ENCODE results near the gene HSH2D. TPM values are rescaled to one million over a fixed set of nuclear protein-coding genes. Genes with fewer than 3 reads are reported as not detected.
"Not testable (repeated sequence)": the region's sequence is repeated elsewhere in the genome, so short reads cannot be mapped to it uniquely, and the experiment has no call there.

The HSH2D gene
- total RNA-seq, 1 donor from 2014 or later = not detected

GRCh38 chr19:16119075-16119857 is 24.2 kb upstream of the HSH2D start:
- not testable (repeated sequence) for DNase-seq (ENCODE audit: low read depth)

GRCh38 chr19:16121141-16121540 is 22.3 kb upstream of the HSH2D start:
- no peak for DNase-seq (ENCODE audit: low read depth)

GRCh38 chr19:16121967-16122366 is 21.5 kb upstream of the HSH2D start:
- DNase-seq (ENCODE audit: low read depth) = no peak

DNA sequence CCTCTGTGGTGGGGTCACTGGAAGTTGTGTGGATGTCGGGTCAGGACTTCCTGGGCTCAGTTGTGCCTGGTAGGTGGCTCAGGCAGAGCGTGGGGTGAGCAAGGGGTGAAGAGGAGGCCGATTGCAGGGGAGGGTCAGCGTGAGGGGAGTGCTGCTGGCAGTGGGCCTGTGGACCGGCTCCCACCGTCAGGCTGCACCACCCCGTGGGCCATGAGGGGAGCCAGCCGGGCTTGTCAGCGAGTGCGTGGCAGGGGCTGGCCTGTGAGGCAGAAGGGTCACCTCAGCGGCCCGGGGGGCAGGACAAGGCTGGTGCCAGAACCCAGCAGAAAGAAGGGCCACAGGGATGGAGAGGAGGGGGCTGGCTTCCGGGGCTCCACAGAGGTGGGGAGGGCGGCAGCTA is 18.5 kb upstream of the HSH2D start:
- no peak for DNase-seq (ENCODE audit: low read depth)

DNA sequence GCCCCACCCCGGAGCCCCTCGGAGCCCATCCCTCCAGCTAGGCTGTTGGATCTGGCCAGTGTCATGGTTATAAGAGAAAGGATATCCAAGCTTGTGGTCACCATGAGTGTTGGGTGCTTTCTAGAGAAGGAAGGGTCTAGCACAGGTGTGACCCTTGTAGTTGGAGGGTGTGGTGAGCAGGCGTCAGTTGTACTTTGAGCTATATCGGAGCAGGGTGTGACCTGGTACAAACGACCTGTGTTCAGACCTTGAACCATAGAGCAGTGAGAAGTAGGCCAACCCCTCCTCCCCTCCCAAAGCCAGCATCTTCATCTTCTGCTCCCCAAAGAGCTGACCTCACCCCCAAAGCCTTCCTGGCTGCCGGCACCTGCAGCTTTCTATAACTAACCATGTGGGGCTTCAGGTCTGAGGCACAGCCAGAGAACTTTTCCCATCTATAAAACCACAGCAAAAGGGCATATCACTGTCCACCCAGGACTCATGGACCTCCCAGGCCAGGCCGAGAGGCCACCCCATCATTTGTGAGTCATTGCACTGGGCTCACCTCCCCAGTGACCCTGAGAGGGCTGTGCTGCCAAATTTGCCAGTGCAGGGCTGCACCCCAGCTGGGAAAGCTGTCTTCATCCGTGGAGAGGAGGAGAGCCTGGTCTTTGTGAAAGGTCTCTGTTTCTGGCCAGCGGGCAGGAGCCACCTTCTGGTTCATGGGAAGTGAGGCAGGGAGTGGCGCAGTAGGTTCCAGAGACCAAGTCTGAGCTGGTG is 17.6 kb upstream of the HSH2D start:
- no peak for DNase-seq (ENCODE audit: low read depth)

- no peak for DNase-seq (ENCODE audit: low read depth)
Observed at GRCh38 chr19:16127080-16127479, 16.4 kb upstream of the HSH2D start.

DNA sequence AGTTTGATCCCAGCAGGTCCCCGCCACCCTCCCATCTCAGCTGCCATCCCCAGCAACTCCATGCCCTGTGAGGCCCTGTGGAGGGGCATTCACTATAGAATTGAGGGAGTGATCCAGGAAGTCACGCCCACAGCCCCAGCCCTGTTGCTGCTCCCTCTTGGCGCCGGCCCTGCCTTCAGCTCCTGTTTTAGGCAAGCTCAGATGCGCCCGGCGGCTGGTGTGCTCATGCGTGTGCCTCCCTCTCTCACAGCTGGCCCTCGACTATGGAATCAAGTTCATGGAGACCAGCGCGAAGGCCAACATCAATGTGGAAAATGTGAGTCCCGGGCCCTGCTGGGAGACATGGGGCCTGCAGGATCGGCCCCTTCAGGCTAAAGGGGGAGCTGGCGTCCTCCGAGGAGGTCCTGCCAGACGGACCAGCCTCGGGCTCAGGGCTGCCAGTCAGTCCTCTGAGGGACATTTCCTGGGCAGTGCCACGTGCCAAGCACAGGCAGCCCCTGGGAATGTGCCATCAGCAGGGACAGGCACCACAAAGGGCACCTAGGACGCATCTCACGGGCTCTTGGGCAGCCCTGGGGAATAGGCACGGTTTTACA is 15.6 kb upstream of the HSH2D start:
- DNase-seq (ENCODE audit: low read depth) = no peak

- no peak for DNase-seq (ENCODE audit: low read depth)
Observed at GRCh38 chr19:16131648-16132047, 11.8 kb upstream of the HSH2D start.

- no peak for DNase-seq (ENCODE audit: low read depth)
Observed at GRCh38 chr19:16133818-16134217, 9.7 kb upstream of the HSH2D start.

GRCh38 chr19:16134510-16134909 is 9.0 kb upstream of the HSH2D start:
- no peak for DNase-seq (ENCODE audit: low read depth)

GRCh38 chr19:16135430-16136127 is 7.9 kb upstream of the HSH2D start:
- DNase-seq (ENCODE audit: low read depth) = no peak

DNA sequence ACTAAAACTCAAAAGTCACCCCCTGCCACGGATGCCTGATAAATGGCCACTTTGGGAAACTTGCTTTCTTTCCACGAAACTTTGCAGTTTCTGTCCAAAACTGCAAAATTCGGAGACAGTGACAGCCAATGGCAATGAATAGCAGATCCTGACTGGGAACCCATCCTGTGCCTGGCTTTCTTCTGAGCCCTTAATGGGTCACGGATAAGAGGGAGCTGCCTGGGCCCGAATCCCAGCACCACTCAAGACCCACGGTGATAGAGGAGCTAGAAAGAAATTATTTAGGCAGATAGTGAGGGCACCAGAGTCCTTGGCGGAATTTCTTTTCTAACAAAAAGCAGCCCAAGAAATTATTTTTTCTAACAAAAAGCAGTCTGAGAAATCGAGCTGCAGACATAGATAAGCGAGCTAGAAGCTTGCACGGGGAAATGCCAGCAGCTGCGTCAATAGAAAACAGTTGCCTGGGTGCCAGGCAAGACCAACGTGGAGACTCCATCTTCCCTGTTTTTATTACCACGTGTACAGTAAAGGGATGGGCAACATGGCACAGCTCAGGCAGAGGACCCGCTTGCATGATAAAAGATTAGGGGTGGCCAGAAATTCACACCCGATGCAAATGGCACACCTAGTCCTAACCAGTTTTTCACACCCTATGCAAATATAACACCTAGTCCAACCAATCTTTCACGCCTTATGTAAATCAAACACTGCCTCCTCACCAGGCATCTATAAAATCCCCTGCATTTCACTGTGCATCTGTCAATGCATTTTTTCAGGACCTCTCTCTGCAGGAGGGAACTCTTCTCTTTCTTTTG is 7.1 kb upstream of the HSH2D start:
- no peak for DNase-seq (ENCODE audit: low read depth)

GRCh38 chr19:16139752-16140151 is 3.7 kb upstream of the HSH2D start:
- DNase-seq (ENCODE audit: low read depth) = no peak

GRCh38 chr19:16141043-16141442 is 2.4 kb upstream of the HSH2D start:
- no peak for DNase-seq (ENCODE audit: low read depth)

GRCh38 chr19:16142032-16142580 is 1.4 kb upstream of the HSH2D start:
- no peak for DNase-seq (ENCODE audit: low read depth)

DNA sequence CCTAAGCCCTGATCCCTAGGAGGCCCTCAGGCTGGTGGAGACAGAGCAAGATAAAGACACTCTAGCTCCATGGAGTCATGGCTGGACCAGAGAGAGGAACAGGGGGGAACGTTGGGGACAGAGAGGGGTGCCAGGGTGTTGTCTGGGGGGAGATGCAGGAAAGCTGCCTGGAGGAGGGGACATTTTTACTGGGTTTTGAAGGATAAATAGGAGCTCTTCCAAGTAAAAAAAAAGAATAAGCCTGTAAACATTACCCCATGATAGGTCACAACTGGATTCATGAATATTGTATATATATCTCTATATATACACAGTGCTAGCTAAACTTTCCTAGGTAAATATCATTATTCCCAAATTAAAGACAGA is 714 bp downstream of the HSH2D start:
- DNase-seq (ENCODE audit: low read depth) = no peak

GRCh38 chr19:16146112-16146511 is 2.6 kb downstream of the HSH2D start:
- DNase-seq (ENCODE audit: low read depth) = no peak

DNA sequence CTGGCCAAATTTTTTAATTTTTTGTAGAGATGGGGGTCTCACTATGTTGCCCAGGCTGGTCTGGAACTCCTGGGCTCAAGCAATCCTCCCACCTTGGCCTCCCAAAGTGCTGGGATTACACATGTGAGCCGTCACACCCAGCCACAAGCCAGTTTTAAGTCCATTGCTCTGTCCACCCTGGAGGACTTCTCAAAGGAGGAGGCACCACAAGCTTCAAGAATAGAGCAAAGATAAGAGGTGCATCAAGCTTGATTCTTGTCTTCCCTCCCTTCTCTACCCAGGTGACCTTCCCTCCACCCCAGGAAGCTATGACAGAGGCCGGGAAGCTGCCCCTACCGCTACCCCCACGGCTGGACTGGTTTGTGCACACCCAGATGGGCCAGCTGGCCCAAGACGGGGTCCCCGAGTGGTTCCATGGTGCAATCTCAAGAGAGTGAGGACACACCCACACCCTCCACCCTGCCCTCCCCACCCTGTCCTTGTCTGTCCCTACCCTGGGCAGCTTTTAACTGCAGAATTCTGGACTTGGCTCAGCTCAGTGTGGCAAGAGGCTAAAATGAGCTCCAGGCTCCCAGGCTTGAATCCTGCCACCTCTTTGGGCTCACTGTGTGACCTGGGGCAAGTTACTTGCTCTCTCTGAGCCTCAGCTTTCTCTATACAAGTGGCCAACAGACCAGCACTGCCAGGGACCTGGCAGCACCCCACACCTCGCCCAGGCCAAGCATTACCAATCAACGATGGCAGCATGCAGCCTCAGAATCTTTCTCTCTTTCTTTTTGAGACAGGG is 5.2 kb downstream of the HSH2D start:
- DNase-seq (ENCODE audit: low read depth) = no peak

GRCh38 chr19:16153582-16154336 is 10.3 kb downstream of the HSH2D start:
- DNase-seq (ENCODE audit: low read depth) = no peak

Data from myocyte (in vitro differentiated cells).